ELR (cell line): ENCODE results near the gene DDC.
"Not testable (repeated sequence)": the region's sequence is repeated elsewhere in the genome, so short reads cannot be mapped to it uniquely, and the experiment has no call there.

Source experiments
- DNase-seq: peaks from one replicate; pipeline ENCODE4 v3.0.0-alpha.2; 2015; ENCODE audit warnings: low read depth

DDC gene

DNA sequence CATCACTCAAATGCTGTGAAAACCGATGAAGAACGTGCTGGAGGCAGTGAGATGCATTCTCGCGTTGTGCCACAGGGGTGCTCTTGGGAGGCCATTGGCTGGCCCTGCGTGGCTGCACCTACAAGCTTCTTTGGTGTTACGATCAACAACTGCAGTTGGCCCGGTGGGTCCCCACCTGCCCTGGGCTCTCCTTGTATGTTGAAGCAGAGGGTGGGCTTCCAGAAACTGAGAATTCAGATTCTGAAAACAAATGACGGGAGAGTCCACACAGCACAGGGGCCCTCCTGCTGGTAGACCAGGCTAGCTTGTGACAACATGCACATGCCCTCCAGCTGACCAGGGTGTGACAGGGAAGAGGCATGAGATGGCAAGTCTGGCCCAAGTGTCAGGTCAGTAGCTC lies 23.7 kb upstream of the DDC start:
- peak; percentile 6 for DNase-seq

DNA sequence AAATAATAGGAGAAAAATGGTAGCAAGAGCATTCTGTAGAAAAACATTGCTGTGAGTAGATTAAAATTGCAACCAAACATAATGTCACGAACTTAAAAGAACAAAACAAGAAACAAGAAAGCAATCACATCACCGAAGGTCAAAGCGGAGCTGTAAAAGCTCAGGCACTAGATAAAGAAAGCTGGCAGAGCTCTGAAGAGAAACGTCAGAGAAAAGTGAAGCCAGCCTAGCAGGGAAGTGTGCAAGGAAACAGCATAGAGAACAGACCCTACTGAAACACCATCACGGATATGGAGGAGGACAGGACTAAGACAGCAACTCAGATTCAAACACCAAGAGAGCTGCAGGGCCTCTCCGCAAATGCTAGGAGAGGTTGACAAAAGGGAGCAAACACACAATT lies 22.5 kb upstream of the DDC start:
- no peak for DNase-seq

DNA sequence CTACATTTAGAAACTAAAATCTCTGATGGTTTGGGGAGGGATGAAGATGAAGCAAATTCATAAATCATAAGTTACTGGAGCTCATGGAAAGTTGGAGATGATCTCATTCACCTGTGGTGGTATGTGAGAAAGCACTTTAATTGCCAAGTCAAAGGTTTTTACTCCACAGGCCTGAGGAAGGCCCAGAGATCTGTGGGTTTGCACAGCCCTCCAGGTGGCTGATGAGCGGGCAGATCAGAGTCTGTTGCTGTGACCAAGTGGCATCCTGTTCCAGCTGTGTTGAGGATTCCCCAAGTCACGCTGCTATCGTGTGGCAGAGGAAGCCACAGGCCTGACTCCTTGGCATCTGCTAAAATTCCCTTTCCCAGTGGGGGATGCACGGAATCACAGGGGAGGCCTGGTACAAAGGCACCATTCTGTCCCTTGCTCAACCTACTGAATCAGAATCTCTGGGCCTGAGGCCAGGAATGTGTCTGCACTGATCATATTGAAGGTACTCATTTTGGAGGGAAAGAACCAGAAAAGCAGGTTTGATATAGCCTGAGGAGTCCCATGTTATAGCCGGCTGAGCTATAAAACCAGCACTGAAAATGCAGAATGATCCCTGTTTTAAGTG lies 19.7 kb upstream of the DDC start:
- DNase-seq = no peak

DNA sequence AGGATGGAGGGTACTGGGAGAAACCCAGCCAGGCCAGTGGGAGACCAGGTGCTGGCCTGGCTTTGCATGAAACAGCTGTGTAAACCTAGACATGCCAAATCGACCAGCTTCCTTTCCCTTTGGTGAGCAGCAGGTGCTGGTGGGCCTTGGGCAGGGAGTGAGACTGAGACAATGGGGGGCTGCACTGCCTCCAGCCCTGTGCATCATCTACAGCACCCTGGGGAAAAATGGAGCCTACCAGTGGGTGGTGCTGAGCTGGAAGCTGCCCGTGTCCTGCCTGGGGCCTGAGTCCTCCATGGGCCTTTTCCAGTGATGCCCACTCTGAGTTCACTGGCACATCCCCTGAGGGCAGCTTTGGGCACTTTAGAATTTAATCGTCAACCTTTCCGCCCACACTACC lies 19.2 kb upstream of the DDC start:
- no peak for DNase-seq

DNA sequence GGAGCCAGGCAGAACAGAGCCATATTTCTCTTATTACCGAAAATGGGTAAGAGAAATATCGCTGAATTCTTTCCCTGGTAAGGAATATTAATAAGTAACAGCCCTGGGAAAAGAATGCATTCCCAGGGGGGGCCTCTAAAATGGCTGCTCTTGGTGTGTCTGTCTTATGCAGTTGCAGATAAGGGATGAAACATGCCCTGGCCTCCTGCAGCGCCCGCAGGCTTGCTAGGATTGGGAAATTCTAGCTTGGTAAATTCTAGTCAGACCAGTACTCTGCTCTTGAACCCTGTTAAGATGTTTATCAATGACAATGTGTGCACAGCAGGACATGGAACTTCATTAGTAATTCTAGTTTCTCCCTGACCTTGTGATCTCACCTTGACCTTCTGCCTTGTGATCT lies 18.1 kb upstream of the DDC start:
- not testable (repeated sequence) for DNase-seq

DNA sequence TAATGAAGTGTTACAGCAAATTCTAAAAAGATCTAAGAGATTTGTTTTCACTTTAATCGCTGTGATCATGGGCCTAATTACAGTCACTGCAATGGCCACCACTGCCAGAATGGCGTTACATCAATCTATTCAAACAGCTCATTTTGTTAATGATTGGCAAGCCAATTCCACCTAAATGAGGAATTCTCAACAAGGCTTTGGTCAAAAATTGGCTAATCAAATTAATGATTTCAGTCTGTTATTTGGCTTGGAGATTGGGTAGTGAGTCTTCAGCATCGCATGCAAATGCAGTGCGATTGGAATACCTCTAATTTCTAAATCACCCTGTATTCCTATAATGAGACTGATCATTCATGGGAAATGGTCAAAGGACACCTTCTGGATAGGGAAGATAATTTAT lies 17.1 kb upstream of the DDC start:
- not testable (repeated sequence) for DNase-seq

DNA sequence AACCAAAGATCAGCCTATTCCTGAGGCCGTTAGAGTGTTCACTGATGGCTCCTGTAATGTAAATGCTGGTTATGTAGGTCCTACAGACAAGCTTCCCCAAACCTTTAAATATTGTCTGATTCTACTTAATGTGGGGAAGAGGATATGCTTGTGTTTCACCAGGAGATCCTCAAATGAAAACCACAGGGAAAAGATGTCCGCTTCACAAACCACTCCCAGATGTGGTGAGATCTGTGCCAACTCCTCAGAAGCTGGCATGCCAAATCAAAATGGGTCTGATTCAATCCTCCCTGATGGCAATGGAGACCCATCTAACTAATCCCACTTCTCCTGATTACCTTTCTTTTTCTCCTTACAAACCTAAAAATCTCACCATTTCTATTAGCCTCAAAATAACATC lies 15.5 kb upstream of the DDC start:
- DNase-seq = not testable (repeated sequence)

DNA sequence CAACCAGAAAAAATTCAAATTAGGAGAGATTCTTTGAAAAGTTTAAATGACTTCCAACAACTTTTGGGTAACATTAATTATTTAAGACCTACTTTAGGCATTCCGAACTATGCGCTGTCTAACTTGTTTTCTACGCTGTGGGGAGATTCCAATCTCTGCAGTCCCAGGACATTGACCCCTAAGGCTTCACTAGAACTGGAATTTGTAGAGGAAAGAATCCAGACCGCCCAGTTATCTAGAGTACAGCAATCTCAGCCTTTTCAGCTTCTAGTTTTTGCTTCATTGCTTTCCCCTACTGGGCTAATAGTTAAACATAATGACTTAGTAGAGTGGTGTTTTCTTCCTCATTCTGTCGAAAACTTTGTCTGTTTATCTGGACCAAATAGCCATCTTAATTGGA lies 14.9 kb upstream of the DDC start:
- no peak for DNase-seq

DNA sequence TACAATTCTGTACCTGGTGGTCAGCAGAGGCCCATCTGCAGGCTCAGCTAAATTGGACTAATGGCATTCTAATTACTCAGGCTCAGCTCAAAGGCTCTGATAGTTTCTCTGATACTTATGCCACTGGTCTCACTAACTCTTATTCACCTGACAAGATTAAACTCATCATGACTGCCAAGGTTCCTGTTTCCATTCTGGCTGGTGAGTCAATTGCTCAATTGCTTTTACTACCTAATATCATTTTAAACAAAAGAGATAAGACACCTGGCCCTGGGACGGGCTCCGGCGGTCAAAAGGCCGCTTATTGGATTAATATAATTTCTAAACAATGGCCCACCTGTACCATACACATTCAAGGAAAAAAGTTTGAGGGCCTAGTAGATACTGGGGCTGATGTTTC lies 12.9 kb upstream of the DDC start:
- not testable (repeated sequence) for DNase-seq

DNA sequence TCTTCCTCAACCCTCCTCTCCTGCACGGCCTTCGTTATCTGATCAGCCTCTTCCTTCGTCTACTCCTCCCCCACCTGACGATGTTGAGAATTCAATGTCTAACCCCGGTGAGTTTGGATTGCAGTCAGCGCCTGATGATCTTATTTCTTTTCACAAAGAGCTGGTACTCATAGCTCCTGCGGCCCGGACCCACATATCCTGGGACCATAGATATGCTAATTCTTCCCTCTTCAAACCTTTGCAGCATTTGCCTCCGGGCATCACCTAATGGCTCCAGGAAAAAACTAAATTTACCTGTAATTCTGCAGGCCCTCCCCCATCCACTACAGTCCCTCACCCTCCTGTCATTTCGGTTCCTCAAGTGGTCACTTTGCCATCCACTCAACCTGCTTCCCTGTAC lies 12.4 kb upstream of the DDC start:
- DNase-seq = no peak

DNA sequence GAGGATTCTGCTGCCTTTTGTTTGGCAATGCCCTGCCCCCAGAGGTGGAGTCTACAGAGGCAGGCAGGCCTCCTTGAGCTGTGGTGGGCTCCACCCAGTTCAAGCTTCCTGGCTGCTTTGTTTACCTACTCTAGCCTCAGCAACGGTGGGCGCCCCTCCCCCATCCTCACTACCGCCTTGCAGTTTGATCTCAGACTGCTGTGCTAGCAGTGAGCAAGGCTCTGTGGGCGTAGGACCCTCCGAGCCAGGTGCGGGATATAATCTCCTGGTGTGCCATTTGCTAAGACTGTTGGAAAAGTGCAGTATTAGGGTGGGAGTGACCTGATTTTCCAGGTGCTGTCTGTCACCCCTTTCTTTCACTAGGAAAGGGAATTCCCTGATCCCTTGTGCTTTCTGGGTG lies 11.2 kb upstream of the DDC start:
- DNase-seq = not testable (repeated sequence)

DNA sequence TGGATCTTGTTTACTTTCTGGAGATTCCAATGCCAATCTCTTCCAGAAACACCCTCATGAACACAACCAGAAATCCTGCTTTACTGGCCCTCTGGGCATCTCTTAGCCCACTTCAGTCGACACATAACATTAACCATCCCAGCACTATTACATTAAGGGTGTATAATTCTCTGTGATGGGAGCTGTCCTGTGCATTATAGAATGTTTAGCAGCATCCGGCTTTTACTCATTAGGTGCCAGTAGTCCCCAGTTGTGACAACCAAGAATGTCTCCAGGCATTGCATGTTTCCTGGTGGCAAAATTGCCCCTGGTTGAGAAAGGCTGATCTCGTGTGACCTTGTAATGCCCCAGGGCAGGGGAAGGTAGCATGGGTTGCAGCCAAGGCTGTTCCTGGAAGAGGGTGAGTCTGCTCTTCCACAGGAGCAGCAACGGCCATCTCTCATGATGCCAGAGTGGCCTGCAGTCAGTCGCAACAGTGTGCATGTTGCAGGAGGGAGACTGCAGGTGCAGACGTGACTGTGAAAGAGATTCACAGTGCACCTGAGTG lies 2.6 kb upstream of the DDC start:
- DNase-seq = no peak

DNA sequence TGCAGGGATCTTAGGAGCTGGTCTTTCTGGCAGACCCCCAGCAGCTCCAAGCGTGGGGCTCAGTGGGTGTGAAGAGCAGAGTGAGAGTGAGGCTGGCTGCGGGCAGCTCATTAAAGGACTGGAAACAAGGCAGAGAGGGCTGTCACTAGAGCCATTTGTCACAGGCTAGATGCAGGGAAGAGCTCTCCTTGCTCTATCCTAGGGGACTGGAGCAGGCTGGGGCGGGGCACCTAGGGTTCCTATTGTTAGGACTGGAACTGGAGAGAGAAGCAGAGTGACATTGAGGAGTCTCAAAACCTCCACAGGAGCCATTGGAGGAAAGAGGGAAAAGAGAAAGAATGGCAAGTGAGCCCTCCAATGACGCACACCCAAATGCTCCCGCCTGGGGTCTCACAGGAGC lies 772 bp upstream of the DDC start:
- DNase-seq = no peak

DNA sequence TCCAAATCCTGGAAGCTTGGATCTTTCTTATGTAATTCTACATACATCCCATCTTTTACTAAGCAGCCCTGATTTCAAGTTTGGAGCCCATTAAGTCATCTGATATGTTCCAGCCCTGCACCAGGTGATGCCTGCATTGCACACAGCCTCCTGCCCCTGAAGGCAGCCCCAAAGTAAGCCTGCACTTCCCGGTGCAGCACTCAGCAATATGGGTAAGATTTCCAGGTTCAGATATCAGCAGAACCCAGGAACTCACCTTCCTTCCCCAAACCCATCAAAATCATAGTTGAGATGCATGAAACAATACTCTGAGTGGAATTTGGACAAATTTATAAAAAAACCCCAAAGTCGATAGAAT lies 333 bp upstream of the DDC start:
- DNase-seq = no peak

DNA sequence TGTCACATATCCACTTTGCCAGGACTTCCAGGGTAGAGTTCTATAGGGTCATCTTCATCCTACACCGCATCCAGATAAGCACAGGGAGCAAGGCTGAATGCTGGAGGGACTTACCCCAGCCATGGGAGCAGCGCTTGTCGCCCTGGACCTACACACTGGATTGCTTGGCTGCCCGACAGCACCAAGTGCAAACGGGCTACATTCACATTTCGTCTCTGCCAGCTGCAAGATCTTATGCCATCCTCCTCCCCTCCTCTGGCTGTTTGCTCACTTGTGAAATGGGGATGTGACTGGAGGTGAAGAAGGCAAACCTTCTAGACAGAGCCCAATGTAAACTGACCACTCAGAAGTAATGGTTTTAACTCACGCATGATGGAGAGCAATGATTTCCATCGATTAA lies 1.0 kb downstream of the DDC start:
- no peak for DNase-seq

DNA sequence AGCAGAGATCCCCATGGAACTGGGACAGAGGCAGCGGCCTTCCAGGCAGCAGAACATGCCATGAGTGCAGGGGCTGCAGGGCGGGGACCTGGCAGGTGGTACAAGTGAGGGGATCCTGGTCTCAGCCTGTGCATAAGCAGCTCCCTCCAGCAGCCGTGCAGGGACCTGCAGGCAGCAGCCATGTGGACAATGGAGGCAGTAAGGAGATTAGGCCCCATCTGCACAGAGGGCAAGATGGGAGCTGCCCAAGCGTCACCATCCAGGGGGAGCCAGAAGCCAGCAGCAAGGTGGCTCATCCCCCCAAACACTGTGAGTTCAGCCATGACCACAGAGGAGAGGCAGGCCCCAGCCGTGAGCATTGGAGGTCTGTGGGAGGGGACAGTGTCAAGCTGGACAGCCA lies 3.1 kb downstream of the DDC start:
- no peak for DNase-seq

DNA sequence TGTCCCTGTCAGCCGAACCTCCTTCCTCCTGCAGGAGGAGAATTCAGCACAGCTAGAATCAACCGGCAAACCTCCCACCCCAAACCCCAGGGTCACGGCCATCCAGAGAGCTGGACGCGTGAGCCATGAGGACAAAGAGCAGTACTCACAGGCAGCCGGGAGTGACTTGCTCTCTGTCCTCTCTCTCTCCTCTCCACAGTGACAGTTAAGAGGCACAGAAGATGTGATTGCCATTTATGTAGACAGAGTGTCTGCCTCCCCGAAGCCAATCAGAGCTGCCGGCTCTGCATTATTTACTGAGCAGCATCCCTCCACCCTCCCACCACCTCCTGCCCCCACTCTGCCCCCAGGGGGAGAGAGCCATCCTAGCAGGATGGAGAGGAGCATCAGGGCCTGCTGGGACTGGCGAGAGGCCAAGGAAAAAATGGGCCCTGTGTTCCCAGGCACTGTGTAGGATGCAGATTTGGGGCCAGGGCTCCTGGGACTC lies 4.3 kb downstream of the DDC start:
- DNase-seq = no peak

DNA sequence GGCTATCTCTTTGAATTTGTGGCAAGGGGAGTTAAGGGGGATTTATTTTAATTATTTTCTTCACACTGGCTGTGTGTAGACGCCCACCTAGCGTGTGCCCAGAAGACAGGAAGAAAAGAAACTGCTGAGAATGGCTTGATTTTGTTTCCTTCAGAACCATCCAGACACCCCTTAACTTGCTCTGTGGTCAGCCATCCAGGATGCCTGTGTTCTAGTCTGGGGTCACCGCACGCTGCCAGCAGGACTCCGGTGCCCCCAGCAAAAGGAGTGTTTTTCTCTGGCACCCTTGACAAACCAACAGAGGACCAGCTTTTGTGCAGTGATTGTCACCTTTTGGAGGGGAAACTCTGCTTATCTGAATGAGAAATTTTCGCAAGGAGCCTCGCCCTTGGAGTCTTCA lies 5.3 kb downstream of the DDC start:
- DNase-seq = no peak

DNA sequence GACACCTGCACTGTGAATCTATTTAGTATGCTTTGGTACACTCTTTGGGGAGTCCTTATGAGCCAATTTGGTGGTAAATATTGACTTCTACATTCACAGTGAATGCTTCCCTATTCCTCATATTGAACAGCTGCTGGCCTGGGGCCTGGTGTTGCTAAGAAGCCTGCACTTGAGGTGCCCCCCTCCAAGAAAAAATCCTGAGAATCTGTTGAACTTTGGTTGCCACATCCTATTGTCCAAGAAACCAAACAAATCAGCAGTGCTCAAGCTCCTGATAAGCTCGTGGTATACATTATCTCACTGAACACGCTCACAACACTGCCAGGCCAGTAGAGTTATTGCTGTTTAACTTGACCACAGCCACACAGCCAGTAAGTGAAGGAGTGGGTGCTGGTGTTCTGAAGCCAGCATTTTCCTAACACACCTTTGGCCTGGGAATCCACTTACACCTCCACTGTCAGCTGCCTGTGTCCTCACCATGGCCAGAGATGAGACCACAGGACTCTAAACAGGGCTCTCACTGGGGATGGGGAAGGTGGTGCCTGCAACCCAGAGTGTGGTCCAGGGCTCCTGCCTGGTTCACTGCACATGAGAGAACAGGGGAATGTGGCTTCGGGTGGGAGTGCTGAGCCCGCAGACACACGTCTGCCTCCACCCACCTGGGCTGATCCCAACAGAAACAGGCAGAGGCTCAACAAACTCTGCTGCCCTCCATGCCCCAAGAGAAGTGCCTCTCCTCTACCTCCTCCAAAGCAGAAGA lies 6.7 kb downstream of the DDC start:
- DNase-seq = no peak

DNA sequence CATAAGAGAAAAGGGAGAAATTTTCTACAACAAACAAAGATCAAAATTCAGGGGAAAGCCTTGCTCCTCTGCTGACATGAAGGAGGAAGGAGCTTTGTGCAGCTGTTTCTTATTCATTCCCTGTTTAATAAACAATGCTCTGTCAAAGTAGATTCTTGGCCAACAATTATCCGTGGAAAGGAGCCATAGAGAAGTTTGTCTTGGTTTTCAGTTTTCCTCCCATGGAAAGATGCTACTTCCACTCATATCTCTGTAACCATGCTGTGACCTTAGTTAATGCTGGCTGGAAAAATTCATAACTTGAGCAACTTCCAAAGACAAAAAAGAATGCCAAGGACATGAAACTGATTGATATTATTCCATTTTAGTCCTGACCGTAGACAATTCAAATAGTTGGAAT lies 8.1 kb downstream of the DDC start:
- no peak for DNase-seq

DNA sequence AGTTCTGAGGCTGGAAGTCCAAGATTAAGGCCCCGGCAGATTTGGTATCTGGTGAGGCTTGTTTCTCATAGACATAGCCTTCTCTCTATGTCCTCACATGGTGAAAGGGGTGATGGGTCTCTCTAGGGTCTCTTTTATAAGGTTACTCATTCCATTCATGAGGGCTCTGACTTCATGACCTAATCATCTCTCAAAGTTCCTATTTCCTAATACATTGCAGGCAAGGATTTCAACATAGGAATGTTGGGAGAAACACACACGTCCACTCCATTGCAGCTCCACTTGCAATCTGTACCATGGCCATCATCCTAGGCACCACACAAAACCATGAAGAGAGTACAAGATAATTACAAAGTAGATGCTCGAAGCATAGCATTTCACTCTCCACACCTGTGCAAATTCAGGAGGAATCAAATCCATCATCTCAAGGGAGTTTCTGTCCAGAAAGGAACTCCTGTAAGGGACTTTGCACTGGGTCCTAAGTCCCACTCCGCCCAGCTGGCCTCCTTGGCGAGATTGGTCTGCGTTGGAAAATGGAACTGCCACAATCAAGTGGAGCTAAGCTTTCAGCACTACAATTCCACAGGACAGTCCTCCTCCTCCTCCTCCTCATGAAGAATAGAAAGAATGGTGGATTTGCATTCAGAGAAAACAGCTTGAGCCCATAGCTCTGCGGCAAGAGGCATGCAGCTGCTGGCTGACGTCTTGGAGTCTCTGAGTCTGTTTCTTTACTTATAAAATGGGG lies 8.8 kb downstream of the DDC start:
- DNase-seq = no peak

DNA sequence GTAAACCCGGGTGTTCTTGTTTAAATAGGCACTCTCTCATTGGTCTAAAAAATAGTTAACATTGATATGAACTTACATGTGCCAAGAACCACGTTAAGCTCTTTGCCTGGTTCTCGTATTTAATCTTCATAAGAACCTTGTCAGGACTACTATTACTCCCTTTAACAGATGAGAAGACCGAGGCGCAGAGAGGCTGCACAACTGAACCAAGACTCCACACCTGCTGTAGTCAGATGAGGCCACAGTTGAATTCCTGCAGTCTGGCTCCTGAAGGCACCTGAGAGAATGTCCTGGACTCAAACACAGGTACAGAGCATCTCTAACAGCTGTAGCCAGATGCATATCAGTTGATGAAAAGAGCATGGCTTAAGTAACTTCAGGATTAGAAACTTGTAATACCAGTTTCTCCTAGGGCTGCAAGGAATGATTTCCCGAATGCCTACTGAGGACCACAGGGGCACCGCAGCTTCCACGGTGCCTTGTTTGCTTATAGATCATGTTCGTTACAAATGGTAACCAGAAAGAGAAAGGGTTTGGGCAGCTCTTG lies 9.5 kb downstream of the DDC start:
- DNase-seq = no peak
